ENCODE data around the gene ASPSCR1.

DNA sequence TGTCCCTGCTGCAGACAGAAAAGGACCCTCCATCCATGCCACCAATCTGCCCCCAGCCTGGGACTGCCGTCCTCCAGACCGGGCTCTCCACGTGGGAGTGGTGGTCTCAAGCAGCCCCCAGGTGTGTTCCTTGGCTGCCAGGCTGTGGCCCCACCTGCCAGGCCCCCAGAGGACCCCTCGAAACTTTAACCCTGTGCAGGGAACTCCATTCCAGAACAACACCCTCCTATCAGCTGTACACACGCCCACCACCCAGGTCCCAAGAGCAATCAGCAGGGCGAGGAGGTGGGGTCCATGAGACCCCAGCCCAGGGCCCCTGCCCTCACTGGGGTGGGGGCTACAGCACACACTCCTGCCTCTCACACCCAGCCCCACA is 41.7 kb upstream of the ASPSCR1 start:
- TF ChIP-seq EP300 (IDR thresholded peaks at IDR 0.05; ENCODE audit: low read depth), result no peak
- TF ChIP-seq, protein P1, sequence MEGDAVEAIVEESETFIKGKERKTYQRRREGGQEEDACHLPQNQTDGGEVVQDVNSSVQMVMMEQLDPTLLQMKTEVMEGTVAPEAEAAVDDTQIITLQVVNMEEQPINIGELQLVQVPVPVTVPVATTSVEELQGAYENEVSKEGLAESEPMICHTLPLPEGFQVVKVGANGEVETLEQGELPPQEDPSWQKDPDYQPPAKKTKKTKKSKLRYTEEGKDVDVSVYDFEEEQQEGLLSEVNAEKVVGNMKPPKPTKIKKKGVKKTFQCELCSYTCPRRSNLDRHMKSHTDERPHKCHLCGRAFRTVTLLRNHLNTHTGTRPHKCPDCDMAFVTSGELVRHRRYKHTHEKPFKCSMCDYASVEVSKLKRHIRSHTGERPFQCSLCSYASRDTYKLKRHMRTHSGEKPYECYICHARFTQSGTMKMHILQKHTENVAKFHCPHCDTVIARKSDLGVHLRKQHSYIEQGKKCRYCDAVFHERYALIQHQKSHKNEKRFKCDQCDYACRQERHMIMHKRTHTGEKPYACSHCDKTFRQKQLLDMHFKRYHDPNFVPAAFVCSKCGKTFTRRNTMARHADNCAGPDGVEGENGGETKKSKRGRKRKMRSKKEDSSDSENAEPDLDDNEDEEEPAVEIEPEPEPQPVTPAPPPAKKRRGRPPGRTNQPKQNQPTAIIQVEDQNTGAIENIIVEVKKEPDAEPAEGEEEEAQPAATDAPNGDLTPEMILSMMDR (IDR thresholded peaks at IDR 0.05), result no peak

All from transverse colon (tissue), 3 donors.